Measurements from ENCODE around the gene PCDHGA1. TPM values are rescaled to one million over a fixed set of nuclear protein-coding genes. Genes with fewer than 3 reads are reported as not detected.

Gene PCDHGA1
- total and polyA plus RNA-seq, 12 donors = 0.09 to 0.96 (median 0.30) TPM

DNA sequence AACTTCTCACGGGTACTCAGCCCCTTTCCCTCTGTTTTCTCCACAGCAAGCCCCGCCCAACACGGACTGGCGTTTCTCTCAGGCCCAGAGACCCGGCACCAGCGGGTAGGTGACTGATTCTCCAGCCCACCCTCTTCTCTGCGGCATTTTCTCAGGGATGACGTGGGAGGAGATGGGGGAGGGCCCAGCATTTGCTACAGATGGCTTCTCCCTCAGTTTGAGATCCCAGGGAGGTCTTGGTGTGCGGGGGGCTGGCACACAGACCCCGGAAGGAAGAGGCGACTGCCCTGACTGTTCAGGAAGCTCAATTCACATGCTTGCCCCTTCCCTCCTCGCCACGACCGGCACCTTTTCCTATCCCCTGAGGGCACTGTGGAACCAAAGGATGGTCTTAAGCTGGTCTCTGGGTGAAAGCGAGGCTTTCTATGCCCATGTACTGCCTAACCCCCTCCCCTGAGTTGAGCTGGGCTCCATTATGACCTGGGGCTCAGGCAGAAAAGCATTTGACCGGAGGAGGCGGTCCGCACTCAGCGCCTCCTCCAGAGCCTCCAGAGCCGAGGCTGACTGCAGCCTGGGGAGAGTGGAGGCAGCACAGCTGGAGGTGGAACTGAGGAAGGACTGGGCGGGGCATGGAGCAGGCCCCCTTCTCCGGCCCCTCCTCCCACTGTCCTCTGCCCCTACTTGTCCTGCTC lies 164.6 kb downstream of the PCDHGA1 start:
- Histone ChIP-seq H3K36me3 (replicated peaks in 1 of 2) (peaks cover 0 to 7% of the 10 kb centered on the region in 2 donors), H3K9me3 (replicated peaks in 1 of 3) (no peaks in the 10 kb centered on the region), H3K27ac (peak overlapping the region in 1 of 5 donors; percentile 15), H3K4me1 (replicated peaks in 1 of 2) (peaks cover 0 to 32% of the 10 kb centered on the region in 2 donors), H3K4me3 (no peak overlapping the region), H3K27me3 (no peaks in the 10 kb centered on the region)
- 67 to 77% (median 71%) methylated on average over 12 to 22 of the region's 22 CpGs for WGBS, 4 donors
- no peak for TF ChIP-seq POLR2A (IDR thresholded peaks at IDR 0.05)
- TF ChIP-seq, protein P1, sequence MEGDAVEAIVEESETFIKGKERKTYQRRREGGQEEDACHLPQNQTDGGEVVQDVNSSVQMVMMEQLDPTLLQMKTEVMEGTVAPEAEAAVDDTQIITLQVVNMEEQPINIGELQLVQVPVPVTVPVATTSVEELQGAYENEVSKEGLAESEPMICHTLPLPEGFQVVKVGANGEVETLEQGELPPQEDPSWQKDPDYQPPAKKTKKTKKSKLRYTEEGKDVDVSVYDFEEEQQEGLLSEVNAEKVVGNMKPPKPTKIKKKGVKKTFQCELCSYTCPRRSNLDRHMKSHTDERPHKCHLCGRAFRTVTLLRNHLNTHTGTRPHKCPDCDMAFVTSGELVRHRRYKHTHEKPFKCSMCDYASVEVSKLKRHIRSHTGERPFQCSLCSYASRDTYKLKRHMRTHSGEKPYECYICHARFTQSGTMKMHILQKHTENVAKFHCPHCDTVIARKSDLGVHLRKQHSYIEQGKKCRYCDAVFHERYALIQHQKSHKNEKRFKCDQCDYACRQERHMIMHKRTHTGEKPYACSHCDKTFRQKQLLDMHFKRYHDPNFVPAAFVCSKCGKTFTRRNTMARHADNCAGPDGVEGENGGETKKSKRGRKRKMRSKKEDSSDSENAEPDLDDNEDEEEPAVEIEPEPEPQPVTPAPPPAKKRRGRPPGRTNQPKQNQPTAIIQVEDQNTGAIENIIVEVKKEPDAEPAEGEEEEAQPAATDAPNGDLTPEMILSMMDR (IDR thresholded peaks at IDR 0.05) = no peak
- peak in 1 of 7 donors; percentile 67 for DNase-seq
- intact Hi-C loops (cut with DNase I) = no loop called here

DNA sequence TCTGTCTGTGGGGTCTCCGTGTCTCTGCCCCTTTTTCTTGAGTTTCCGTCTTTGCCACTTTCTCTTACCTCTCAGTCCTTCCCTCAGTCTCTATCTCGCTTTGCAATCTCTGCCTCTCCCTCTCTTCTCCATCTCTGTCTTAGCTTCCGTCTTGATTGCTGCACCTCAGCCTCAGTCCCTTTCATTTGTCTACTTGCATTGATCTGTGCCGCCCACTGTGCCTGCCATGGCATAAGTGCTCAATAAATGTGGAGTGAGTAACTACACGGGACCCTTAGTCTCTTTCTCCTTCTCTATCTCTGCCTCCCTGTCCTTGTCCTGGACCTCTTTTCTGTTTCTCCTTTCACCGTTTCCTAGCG lies 165.1 kb downstream of the PCDHGA1 start:
- Histone ChIP-seq H3K27ac (no peak overlapping the region), H3K36me3 (replicated peaks in 1 of 2) (peaks cover 0 to 7% of the 10 kb centered on the region in 2 donors), H3K9me3 (replicated peaks in 1 of 3) (no peaks in the 10 kb centered on the region), H3K4me1 (replicated peaks in 1 of 2) (peaks cover 0 to 31% of the 10 kb centered on the region in 2 donors), H3K4me3 (no peak overlapping the region), H3K27me3 (no peaks in the 10 kb centered on the region)
- 87 to 92% (median 90%) methylated on average over 8 of the region's 8 CpGs for WGBS, 4 donors
- intact Hi-C loops (cut with DNase I) = no loop called here
- TF ChIP-seq, protein P1 (IDR thresholded peaks at IDR 0.05) = no peak
- no peak for TF ChIP-seq POLR2A (IDR thresholded peaks at IDR 0.05)
- DNase-seq = no peak

DNA sequence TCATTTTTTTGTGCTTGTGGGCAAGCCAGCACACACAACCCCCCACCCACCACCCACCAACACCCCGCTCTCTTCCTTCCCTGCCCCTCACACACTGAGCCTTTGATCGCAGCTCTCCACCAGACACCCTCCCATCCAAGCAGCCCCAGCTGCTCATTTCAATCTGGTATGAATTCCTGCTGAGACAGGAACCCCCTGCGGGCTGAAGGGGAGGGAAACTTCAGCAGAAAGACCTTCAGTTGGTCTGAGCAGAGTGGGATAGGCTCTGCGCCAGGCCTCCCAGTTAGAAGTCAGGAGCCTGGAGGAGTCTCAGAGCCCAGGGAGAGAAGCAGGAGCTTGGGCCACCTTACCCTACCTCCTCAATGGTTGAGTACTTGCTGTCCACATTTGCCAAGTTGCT lies 165.7 kb downstream of the PCDHGA1 start:
- peak in 1 of 7 donors; percentile 45 for DNase-seq
- no peak overlapping the region for H3K27ac ChIP-seq
- intact Hi-C loops (cut with DNase I) = no loop called here
- H3K27me3 ChIP-seq = no peaks in the 10 kb centered on the region
- no peak overlapping the region for H3K4me3 ChIP-seq
- H3K9me3 ChIP-seq (replicated peaks in 1 of 3) = no peaks in the 10 kb centered on the region
- H3K4me1 ChIP-seq (replicated peaks in 1 of 2) = peaks cover 0 to 31% of the 10 kb centered on the region in 2 donors
- WGBS, 4 donors = 75 to 92% (median 88%) methylated on average over 4 of the region's 4 CpGs
- peaks cover 0 to 7% of the 10 kb centered on the region in 2 donors for H3K36me3 ChIP-seq (replicated peaks in 1 of 2)
- no peak for TF ChIP-seq POLR2A (IDR thresholded peaks at IDR 0.05)
- TF ChIP-seq, protein P1 (IDR thresholded peaks at IDR 0.05) = no peak

DNA sequence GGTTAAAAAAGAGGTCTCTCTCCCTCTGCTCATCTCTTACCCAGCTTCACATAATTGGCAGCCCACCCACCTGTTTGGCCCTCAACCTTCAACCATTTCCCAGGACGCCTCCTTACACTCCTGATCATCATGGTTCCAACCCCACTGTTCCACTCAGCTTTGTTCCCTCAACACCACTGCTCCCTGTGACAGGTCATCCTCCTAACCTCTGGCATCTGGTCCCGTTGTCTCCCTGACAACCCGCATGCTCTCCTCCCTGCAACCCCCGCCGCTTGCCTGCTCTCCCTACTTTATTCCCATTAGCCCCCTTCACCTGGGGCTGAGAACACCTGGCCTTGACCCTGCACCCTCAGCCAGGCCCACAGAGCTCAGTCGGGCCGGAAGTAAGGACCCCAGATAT lies 171.4 kb downstream of the PCDHGA1 start:
- Histone ChIP-seq H3K4me1 (replicated peaks in 1 of 2) (no peaks in the 10 kb centered on the region), H3K4me3 (no peak overlapping the region), H3K27me3 (no peaks in the 10 kb centered on the region), H3K36me3 (replicated peaks in 1 of 2) (peaks cover 0 to 25% of the 10 kb centered on the region in 2 donors), H3K9me3 (replicated peaks in 1 of 3) (no peaks in the 10 kb centered on the region), H3K27ac (no peak overlapping the region)
- no peak for DNase-seq
- WGBS, 4 donors = 52 to 61% (median 56%) methylated on average over 7 of the region's 7 CpGs
- TF ChIP-seq, protein P1 (IDR thresholded peaks at IDR 0.05) = no peak
- TF ChIP-seq POLR2A (IDR thresholded peaks at IDR 0.05) = no peak
- intact Hi-C loops (cut with DNase I) = no loop called here
